Activated effector memory CD4-positive, alpha-beta T cell treated with anti-CD3 and anti-CD28 coated beads, Interleukin-2, amount 50 U/mL, for 16 hours (primary cell): ENCODE measurements around the gene NXT1.
"Not testable (repeated sequence)": the region's sequence is repeated elsewhere in the genome, so short reads cannot be mapped to it uniquely, and the experiment has no call there.

Experiments used
- DNase-seq: peaks from one replicate; pipeline ENCODE4 v3.0.0-alpha.2; 2020

Gene NXT1

DNA sequence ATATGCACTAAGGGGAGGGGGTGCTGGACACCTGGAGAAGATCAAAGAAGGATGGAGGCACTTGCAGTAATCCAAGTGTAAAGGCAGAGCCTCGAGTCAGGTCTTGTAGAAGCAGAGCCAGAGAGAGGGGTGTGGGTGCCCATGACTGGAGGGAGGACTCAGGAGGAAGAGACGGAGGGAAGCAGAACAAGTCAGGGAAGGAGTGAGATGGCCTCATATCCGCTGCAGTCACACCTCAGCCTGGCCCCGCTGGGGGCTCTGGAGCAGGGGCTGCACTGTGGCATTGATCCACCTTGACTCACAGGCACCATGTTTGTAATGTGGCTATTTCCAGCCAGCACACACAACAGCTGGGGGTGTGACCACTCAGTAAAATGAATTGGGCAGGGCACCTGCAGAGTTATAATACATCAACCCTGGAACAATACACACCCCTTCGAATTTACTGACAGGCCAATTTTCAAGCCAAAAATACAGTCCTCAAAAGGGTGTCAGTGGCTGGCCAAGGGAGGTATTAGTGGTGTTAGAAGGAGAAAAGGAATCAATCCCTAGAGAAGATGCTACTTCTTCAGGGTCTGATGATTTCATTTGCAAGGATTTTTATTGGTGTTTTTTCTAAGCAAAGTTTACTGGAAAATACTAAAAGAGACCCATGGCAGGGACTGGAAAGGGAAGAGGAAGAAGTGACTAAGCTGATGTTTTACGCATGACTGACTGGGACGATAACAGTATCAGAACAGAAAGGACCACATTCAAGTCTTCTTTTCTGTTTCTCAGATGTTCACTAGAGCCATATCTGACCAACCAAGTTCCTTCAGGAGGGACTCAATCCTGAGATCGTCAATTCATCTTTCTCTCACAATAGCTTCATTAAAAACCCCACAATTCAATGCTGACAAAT, 18.9 kb upstream of the NXT1 start:
- no peak for DNase-seq

DNA sequence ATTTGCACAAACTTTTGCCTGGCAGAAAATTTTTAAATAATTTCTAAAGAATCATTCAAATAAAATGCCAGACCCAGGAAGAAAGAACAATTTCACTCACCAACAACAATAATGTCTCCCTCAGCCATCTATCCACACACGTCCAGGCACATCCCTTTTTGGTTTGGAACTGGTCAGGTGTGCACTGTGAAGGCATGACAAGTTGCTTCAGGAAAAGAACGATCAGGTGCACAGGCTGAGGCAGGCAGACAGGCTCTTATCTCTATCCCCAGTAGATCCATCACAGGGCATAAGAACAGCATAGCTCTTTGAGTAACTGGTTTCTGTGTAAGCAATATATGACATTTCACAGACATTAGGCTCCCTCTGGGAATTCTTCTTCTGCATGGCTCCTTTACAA, 18.1 kb upstream of the NXT1 start:
- no peak for DNase-seq

DNA sequence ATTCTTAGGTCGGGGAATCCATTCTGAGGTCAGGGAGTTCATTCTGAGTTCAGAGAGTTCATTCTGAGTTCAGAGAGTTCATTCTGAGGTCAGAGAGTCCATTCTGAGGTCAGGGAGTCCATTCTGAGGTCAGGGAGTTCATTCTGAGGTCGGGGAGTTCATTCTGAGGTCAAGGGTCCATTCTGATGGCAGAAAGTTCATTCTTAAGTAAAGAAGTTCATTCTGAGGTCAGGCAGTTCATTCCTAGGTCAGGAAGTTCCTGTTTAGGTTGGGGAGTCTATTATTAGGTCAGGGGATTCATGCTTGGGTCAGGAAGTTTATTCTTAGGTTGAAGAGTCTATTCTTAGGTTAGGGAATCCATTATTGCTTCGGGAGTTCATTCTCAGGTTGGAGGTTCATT, 16.5 kb upstream of the NXT1 start:
- DNase-seq = no peak

DNA sequence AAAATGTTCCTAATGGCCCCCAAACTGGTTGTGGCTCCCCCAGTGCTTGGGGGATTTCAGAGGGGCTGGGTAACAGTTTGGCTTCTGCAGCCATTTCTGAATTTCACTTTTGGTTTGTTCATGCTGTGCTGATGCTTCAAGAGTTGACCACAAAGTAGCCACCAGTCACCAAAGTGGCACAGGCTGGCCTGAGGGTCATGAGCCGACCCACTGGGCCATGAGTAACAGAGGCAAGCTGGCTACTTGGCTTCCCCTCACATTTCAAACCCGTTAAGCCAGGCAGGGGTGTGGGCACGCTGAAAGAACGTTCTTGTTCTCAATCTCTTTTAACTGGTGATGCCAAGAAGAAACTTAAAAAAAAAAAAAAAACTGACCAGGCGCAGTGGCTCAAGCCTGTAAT, 15.1 kb upstream of the NXT1 start:
- DNase-seq = no peak

DNA sequence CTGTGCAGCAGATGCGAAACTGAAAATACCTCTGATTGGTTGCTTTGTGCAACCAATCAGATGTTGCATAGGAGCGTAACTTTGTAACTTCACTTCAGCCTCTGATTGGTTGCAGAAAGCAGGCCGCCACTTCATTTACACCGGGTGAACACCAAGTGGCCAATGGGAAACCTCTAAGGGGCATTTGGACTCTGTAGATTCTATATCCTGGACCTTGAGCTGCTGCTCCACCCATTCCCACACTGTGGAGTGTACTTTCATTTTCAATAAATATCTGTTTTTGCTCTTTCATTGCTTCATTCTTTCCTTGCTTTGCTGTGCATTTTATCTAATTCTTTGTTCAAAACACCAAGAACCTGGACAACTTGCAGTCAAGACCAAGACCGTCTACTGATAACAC, 14.1 kb upstream of the NXT1 start:
- no peak for DNase-seq

DNA sequence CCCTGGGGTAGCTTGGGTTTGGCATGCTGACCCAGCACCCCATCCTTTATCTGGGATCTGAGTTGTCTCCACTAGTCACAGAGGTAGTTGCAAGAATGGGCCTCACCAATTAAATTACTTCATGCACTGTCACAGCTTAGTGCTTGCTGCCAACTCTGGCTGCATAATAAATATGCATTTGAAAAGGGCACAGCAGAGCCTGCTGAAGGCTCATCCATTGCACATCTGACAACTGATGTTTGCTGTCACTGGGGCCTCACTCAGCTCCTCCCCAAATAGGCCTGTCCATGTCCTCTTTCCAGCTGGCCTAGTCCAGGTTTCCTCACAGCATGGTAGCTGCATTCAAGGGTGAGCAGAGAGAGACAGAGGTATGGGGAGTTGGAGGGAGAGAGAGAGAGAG, 13.3 kb upstream of the NXT1 start:
- DNase-seq = no peak

DNA sequence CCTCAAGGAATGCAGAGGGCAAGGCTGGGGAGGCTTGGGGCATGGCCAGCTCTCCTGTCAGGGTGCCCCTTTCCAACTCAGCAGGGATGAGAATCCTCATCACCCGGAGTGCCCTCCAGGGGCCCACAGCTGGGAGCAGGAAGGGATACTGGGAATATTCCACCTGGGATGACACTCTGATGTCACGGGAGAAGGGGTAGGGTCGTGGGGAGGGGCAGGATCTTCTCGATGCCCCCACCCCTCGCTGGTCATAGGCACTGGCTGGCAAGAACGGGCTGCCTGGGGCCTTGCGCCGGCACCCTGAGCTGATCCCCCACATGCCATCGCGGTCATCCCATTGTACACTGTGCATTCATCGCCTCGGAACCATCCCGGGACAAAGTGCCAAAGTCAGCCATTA, 10.6 kb upstream of the NXT1 start:
- DNase-seq = no peak

DNA sequence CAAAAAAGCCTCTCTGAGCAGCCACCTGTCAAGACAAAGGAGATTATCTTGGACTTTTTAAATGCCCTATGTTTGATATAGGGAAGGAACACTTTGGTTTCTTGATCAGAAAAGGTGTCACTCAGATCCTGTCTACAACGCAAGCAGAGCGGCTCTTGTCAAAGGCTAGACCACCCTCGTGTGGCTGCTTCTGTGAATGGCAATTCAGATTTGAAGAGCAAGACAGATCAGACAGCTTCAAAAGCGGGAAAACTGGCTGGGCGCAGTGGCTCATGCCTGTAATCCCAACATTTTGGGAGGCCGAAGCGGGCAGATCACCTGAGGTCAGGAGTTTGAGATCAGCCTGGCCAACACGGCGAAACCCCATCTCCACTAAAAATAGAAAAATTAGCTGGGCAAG, 10.1 kb upstream of the NXT1 start:
- no peak for DNase-seq

DNA sequence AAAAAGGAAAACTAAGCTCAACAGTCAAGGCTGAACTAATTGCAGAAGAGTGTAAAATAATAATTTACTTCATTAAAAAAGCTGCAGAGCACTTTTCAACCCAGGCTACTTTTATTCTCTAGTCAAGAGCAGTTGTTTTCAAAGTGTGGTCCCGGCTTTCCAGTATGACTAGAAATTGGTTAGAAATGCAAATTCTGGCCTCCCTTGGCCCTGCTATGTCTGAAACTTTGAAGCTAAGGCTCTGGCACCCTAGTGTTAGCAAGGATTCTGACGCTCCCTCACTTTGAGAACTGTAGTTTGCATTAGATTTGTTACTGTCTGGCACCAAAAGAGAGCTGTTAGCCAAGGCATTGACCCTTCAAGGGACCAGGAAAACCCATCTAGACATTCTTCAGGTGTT, 9.5 kb upstream of the NXT1 start:
- no peak for DNase-seq

DNA sequence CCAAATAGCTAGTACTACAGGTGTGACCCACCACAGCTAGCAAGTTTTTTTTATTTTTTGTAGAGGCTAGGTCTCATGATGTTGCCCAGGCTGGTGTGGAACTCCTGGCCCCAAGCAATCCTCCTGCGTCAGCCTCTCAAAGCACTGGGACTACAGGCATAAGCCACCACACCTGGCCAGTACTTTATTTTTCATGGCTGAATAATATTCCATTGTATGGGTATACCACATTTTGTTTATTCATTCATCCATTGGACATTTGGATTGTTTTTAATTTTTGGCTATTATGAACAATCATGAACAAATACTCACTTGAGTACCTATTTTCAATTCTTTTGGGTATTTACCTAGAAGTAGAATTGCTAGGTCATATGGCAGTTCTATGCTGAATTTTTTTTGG, 7.0 kb upstream of the NXT1 start:
- DNase-seq = no peak

DNA sequence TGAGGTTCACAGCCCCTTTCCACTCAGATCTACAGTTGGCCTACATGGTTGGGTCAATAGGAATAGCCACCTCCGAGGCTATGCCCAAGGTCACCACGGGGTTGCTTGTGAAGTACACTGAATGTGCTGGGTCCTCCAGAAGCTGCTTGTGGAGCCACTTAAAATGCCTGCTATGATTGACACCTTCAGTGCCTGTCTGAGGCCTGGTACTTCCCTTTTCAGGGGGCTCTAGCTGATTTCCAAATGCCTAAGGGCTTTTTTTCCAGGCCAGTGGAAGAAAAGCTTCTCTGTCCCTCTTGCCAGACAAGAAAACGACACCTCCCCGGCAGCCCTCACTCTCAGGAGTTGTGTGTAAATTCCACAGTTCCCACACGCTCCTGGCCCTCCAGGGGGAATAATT, 6.3 kb upstream of the NXT1 start:
- no peak for DNase-seq

DNA sequence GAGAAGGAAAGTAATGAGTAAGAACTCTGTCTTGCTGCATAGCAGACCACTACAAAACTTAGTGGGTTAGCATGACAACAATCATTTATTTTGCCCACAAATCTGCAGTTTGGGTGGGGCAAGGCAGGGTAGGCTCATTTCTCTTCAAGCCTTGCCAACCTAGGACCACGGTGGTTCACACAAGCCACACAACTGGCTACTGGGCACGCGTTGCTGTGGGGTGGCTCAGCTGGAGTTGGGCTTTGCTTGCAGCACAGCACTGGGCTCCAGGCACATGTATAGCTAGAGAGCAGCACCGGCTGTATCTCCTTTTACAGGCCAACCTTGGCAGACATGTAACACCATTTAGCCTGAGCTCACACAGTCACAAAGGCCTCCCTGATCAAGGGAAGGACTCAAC, 4.6 kb upstream of the NXT1 start:
- DNase-seq = no peak

DNA sequence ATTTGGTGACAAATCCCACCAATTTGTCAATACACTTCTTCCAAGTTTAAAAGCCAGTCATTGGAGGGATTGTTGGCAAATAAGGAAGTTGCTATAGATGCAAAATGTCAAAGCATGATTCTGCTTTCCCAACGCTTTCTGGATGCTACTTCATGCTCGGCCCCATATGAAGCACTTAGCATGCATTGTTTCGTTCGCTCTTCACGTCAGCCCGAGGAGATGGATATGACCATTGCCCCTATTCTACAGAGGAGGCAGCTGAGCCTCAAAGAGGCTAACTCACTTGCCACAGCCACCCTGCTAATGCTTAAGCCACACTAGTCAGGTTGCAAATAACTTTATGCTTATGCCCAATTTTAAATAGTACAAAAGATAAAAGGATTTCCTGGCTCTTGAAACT, 2.8 kb upstream of the NXT1 start:
- DNase-seq = no peak

DNA sequence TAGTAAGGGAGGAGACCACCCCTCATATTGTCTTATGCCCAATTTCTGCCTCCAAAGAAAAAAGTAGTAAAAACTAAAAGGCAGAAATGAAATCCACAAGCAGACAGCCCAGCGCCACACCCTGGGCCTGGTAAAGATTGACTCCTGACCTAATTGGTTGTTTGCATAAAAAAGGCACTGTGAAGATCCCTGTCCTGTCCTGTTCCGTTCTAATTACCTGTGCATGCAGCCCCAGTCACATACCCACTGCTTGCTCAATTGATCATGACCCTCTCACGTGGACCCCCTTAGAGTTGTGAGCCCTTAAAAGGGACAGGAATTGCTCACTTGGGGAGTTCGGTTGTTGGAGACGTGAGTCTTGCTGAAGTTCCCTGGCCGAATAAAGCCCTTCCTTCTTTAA, 2.1 kb upstream of the NXT1 start:
- not testable (repeated sequence) for DNase-seq

DNA sequence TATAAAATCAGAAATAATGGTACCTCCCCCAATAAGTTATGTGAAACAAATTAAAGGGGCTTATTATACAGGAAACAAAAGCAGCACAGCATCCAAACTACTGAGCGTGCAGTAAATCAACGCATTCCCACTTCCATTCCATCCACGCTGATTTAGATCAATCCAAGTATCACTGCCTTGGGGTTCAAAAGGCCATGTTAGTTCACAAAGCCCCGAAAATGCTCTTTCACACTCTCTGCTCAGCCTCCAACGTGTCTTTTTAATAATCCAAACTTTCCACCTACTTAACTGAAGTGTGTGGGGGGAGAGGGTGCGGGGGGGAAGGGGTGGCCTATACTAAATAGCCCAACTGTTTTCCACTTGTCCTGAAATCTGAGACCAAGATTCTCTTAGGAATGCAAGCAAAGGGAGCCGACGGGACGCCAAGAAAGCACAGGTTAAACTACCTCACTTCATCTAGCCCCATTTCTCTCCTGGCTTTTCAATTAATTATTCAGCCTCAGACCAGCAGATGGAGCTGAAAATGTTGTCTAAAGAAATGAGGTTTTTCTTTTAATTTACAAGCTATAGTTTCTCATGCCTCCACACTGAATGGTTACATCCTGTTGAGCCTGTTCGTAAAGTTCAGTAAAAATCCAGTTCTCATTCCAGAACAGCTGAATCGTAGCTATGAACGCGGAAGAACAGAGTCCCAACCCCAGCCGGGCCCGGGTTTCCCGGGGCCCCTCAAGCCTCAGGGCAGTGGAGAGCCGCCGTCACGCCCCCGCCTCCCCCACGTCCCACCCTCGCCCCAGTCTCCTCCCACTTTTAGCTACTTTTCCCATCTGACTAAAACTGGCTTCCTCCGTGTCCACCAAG, 1.0 kb upstream of the NXT1 start:
- DNase-seq = no peak

DNA sequence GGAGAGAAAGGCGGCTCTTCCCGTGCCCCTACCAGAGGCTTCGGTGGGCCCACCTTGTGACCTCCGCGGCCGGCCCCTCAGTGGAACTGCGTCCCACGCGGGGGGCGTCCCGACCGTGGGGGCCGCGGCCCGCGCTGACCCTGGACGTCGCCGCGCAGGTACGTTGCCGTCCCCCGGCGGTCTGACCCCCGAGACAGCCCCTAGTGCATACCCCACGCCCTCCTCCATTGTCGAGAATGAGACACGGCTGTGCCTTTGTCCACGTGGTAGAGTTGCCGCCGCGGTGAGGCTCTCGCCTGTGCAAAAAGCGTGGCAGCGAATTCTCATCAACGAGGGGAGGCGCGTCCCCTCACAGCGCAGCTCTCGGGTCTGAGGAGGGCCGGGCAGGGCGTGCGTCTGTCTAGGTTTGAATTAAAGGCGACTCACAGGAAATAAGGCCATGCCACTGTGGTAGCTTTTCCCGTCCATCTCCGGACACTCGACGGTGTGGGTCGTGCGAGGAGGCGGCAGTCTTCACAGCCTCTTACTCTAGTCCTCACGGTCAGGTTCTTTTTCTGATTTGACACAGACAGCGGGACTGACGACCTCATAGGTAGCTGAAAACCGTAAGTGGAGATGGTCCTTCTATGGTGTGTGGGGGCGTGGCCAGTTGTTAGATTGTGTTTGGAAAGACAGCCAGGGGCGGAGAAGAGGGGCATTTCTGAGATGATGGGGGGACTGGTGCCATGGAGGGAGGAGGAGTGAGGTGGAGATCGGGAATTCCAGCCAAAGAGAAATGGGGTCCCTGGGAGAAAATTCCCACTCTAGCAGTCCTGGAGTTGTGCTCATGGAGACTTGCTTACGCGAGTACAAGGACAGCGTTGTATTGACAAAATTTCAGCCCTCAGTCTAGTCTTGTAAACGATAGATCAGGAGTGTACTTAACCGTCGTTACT, 580 bp downstream of the NXT1 start:
- DNase-seq = peak; percentile 86

DNA sequence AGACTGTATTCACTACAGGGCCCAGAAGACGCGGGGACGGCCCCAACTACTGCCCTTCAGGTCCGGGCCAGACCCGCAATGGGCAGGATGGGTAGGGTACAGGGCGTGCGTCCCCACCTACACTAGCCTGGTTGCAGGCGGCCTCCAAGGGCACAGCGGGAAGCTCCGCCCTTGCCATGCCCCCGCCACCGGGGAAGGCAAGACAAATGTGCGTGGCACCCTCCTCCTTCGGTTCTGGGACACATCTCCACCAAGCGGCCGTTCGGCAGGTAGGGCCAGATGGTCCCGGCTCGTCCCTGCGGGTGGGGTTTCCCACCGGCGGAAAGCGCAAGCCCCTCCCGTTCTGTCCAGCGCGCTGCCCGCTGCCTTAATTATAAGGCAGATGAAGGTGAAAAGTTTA, 5.6 kb downstream of the NXT1 start:
- DNase-seq = peak; percentile 62

DNA sequence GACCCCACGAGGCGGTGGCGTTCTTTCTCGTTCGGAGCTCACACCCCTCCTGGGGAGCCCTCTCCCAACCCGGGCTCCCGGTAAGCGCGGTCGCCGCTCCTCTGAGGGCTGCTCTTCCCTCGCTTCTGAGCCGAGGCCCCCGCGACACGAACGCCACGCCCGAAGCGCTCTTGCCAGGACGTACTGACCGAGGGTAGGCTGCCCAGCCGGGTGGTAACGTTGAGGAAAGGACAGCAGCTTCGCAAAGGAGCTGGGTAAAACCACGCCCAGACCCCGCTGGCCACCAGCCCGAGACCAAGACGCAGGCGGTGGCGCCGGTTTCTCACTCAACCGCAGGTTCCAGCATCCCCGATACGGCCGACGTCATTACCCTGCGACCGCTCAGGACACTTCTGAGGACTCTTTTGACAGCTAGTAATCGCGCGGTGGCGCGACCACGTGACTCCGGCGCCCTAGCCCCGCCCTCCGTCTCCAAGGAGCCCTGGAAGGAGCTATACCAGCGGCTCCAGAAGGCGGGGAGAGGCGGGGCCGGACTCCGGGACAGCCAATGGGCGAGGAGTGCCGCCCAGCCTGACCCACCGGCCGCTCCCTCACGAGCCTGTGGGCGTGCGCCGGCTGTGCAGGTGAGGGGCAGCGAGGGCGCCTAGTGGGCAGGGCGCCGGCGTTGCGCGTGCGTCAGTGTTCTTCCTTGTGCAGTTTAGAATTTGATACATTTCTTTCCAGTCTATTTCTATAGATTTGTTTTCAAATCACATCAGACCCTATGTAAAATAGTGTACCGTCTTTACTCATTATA, 7.4 kb downstream of the NXT1 start:
- DNase-seq = peak; percentile 100

DNA sequence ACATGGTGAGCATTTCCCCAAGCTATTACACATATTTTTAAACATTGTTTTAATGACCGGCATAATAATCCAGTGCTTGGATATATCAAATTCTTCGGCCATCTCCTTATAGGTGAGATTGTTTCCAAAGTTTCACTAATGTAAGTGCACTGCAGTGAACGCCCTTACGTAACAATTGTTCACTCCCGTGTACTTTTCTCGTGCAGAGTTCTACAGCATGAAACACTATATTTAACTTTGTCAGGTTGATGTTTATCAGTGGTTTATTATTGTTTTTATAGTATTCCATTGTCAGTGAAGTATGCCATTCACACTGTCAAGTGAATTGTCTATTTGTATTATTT, 7.9 kb downstream of the NXT1 start:
- DNase-seq = no peak

DNA sequence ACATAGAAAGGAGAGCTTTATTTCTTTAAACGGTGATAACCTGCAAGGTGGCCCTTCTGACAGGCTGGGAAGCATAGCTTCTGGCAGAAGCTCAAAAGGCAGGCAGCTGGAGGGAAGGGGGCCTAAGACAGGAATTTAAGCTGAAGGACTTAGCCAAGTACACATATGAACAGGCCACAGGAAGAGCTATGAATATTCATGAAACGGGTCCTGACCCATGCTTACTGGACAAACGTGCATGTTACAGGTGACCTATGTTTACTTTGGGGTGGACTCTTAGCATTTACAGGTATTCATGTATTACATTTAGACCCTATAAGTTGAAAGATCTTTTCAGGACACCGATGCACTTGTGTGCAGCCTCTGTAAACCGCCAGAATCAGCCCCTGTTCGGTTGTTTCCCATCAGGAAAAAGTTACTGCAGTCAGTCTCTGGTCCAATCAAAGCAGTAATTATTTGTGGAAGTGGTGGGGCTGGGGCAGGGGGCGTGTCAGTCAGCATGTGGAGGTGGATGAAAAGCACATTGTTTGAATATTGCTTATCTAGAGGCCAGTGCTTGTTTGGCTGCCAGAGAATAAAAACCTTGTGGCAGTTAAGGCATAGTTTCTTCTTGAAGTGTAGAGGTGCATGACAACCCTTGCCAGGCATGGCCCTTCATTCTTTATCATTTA, 8.5 kb downstream of the NXT1 start:
- DNase-seq = no peak

DNA sequence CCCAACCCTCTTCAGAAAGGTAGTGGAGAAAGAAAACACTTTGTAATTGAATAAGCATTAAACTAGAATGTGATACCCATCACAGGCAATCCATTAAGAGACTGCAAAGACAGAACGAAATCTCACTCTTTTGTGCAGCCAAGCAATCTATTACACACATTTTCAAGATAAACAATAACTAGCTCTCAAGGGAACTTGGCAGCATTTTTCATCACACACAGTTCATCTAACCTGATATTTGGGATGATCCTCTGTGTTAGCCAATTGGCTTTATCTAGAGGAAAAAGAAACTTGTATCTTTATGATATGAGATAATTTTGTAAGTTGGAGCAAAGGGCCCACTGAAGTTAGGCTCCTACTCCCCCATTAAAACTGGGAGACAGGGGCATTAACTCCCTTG, 9.9 kb downstream of the NXT1 start:
- DNase-seq = no peak

DNA sequence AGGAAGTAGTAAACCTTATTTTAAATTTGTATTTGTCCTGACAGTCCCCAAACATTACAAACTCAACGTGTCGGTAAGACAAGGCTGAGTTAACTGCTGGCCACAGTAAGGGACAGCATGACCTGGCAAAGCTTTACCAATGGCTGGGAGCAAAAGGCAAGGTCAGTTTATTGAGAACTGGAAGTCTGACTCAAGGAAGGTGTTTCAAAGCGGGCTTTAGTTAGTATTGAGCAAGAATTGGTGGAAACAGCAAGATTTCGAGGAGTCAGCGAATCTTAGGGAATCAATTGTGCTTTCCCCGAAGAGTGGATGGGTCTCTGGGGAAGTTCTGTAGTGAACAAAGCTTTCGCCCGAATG, 10.5 kb downstream of the NXT1 start:
- DNase-seq = no peak
